Esophagus muscularis mucosa (tissue), 3 donors: ENCODE results near the gene ASAH2B.
"Not testable (repeated sequence)": the region's sequence is repeated elsewhere in the genome, so short reads cannot be mapped to it uniquely, and the experiment has no call there.

Experiments used
- CTCF ChIP-seq, 3 experiments: fragments of 200-600 bp in 2 of 3; fragments of 450-650 bp in 1 of 3; sonication (generic) in 2 of 3; IDR thresholded peaks; one replicate each; pipeline ENCODE4 v1.5.1; 2017 to 2019; ENCODE audit warnings: antibody characterized with exemption in 3 of 3, mild to moderate bottlenecking in 2 of 3, moderate library complexity in 1 of 3
- POLR2A ChIP-seq: fragments of 450-650 bp; IDR thresholded peaks from one replicate; pipeline ENCODE4 v1.6.1; 2017; ENCODE audit warnings: antibody characterized with exemption, moderate library complexity, mild to moderate bottlenecking, low read depth
- POLR2AphosphoS5 ChIP-seq, 2 donors: sonication (generic); formaldehyde crosslinking; IDR thresholded peaks; one replicate each; pipeline ENCODE4 v1.6.1; 2017; ENCODE audit warnings: antibody characterized with exemption in 2 of 2

- TF ChIP-seq CTCF (IDR thresholded peaks at IDR 0.05); POLR2A; POLR2AphosphoS5 (IDR thresholded peaks at IDR 0.05): not testable (repeated sequence)
These were observed 36.7 kb upstream of the ASAH2B start for GRCh38 chr10:50702997-50703396.
